GM18505 (cell line): Measurements from ENCODE around the gene ASB8.

ENCODE experiments used
- ATAC-seq: cut with Tn5 transposase; IDR thresholded peaks from one replicate; pipeline ENCODE4 v1.9.1; 2021; ENCODE audit not compliant: unreplicated experiment
- POLR2A ChIP-seq: IDR thresholded peaks from 4 replicates; pipeline ENCODE4 v1.6.1; 2011; ENCODE audit warnings: borderline replicate concordance; ENCODE audit not compliant: insufficient read depth, insufficient read length; ENCODE audit errors: extremely low read depth

The ASB8 gene

GRCh38 chr12:48157018-48157888 is at the start of gene ASB8:
Gene ASB8, minus strand, starts transcription at chr12:48157515. Its CDS starts 4,019 bp downstream, at chr12:48153496.
- ATAC-seq, result peak; percentile 80
- TF ChIP-seq POLR2A, result peak; percentile 84

GRCh38 chr12:48203192-48203591 is 45.9 kb upstream of the ASB8 start, which contains the start of gene OR10AD1:
Gene OR10AD1, minus strand, starts transcription at chr12:48203292. Its CDS starts 0 bp downstream, at chr12:48203292.
- ATAC-seq, result no peak
- no peak for TF ChIP-seq POLR2A

DNA sequence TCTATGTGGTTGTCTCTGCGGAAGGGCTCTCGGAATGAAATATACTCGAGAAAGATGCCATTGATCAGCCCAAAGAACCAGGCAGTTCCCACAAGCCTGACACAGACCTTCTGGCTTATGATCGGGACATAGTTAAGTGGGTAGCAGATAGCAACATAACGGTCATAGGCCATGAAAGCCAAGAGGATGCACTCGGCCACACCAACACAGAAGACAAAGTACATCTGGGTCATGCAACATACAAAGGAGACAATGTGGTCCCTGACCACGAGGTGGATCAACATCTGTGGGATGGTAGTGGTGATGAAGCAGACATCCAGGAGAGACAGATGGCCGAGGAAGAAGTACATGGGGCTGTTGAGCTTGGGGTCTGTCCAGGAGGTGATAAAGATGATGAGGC is 45.5 kb upstream of the ASB8 start:
- ATAC-seq, result no peak

DNA sequence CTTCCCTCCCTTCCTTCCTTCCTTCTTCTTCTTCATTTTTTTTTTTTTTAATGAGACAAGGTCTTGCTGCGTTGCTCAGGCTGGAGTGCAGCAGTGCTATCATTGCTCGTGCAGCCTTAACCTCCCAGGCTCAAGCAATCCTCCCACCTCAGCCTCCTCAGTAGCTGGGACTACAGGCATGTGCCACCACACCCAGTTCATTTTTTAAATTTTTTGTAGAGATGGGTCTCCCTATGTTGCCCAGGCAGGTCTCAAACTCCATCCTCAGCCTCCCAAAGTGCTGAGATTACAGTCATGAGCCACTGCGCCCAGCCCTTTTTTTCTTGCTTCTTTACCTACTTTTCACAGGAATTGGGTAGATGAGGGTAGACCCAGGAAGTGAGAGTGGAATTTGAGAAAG is 44.2 kb upstream of the ASB8 start:
- ATAC-seq, result no peak
- no peak for TF ChIP-seq POLR2A

More for the DNA sequence above, 45.5 kb upstream of the ASB8 start:
- TF ChIP-seq POLR2A, result no peak

DNA sequence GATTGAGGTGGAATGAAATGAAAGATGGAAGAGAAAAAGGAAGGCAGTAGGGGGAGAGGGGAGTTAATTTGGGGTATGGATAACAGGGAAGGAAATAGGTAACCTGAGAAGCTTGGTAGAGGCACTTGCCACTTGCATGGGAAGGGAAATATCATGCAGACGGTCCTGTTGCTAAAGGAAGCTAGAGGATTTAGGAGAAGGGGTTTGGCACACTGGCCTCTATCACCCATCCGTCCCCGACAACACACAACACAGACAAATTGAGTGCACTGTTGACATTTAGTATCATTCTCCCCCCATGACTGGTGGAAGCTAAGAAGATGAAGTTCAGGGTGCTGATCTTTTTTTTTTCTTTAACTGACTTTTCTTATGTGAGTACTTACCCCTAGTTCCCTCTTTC is 43.8 kb upstream of the ASB8 start:
- no peak for TF ChIP-seq POLR2A
- no peak for ATAC-seq

GRCh38 chr12:48199774-48200221 is 42.5 kb upstream of the ASB8 start:
- TF ChIP-seq POLR2A, result no peak
- ATAC-seq, result no peak

DNA sequence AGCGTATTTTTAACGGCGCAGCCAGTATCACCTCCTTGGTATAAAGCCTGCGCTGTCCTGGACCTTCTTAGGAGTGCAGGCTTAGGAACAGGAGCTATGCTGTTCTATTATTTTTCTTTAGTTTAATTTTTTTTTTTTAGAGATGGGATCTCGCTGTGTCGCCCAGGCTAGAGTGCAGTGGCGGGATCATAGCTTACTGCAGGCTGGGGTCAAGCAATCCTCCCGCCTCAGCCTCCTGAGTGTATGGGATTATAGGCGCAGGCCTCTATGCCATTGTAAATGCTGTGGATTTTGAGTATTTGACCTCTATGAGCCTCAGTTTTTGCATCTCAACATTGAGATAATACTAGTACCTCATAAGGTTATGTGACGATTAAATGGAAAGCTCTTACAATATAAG is 41.7 kb upstream of the ASB8 start:
- ATAC-seq, result no peak
- TF ChIP-seq POLR2A, result no peak

GRCh38 chr12:48198672-48198971 is 41.3 kb upstream of the ASB8 start:
- peak; percentile 12 for ATAC-seq
- TF ChIP-seq POLR2A, result no peak

DNA sequence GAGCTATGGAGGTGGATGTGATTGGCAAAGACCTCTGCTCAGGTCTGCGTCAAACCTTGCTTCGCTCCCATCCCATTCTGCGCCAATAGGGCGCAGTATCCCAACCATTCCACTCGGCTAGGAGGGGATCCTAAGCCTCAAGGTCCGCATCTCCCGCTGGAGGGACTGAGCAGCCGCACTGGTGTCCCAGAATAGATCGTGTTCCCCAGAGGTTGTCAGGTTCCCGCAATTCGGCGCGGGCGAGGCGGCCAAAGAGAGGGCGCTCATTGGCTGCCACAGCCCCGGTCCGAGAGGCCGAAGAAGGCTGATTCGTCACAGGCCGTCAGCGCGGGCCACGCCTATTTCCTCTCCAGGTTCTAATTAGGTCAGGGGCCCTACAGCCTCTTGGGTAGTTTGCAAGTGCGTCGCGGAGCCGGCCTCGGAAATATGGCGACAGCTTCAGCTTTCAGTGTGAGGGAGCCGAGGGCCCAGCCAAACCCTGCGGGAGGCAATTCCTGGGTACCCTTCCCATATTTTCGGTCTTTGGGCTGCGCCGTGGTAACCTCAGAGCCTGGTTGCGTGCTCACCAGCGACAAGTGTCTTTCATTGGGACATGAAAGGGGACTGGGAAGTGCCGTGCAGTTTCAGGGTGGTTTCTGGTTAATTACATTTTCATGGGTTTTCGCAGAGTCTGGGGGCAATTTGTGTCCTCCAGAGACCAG is 40.8 kb upstream of the ASB8 start:
- peak; percentile 99 for ATAC-seq
- TF ChIP-seq POLR2A, result peak; percentile 97

- peak; percentile 20 for ATAC-seq
- TF ChIP-seq POLR2A, result no peak
These were observed 40.2 kb upstream of the ASB8 start for GRCh38 chr12:48197549-48197970.

DNA sequence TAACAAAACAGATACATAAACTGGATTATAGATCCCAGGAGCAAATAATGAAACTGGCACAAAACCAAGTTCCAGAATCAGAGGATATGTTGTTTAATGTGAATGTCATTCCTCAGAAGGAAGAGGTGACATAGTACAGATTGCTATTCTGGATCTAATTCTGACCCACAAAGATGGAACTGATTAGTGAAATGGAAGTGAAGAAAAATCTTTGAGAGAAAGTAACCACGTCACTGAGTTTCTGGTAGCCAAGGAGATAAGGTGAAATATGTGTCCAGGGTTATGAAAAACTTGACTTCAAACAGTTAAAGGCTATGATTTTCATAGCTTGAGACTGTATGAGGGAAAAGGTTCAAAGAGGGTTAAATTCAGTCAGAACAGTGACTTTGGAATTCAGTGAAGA is 37.5 kb upstream of the ASB8 start:
- no peak for ATAC-seq

GRCh38 chr12:48193623-48194022 is 36.3 kb upstream of the ASB8 start:
- no peak for ATAC-seq

More for the DNA sequence above, 37.5 kb upstream of the ASB8 start:
- no peak for TF ChIP-seq POLR2A

DNA sequence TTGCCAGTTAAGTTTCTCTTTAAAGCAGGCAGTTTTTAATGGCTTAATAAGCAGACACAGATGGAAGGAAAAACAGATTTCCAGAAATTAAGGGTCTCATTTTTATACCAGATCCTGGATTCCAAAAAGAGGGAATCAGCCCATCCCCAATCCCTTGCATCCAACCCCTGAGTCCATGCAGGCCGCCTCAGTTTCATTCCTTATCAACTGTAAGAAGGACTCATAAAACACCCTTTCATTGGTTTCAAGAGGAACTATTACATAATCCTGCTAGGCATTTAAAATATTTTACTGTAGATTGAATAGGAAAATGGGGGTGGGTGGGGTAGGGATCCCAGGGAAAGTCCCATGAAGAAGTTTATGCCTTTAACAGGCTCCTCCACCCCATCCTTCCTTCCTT is 35.5 kb upstream of the ASB8 start:
- no peak for TF ChIP-seq POLR2A
- ATAC-seq, result no peak

More at GRCh38 chr12:48193623-48194022, 36.3 kb upstream of the ASB8 start:
- no peak for TF ChIP-seq POLR2A

DNA sequence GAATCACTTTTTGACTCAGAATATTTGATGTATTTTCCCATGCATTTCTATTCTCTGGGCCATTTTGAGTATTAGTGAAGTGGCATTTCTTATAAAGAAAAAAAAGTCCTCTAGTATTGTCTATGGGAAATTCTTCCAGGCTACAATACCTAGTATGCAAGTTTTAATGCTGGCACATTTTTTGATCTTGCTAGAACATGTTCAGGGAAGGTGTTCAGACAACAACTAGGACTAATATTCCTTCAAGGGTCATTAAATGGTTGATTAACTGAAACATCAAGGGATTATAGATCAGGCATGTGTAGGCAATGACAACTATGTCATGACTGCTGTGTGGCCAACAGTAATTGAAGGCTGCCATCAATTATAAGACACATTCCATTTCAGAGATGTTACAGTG is 33.8 kb upstream of the ASB8 start:
- no peak for ATAC-seq
- TF ChIP-seq POLR2A, result no peak

GRCh38 chr12:48189331-48190125 is 32.2 kb upstream of the ASB8 start:
- TF ChIP-seq POLR2A, result no peak
- ATAC-seq, result no peak
